HAP-1 (cell line): ENCODE results near the gene ACAN.

Experiments used
- DNase-seq, 2 experiments: peaks; one replicate each; pipeline ENCODE4 v3.0.0-alpha.2; 2016 to 2020; ENCODE audit warnings: low spot score in 2 of 2
- H3K27me3 ChIP-seq: fragments of 250-450 bp; sonication (Bioruptor Pico); 2 replicates; pipeline ENCODE4 v1.5.1; 2020; ENCODE audit warnings: low read depth, mild to moderate bottlenecking, moderate library complexity
- H3K36me3 ChIP-seq: fragments of 250-450 bp; sonication (Bioruptor Pico); replicated peaks from 2 replicates; pipeline ENCODE4 v1.5.1; 2020; ENCODE audit warnings: mild to moderate bottlenecking
- H3K4me1 ChIP-seq: fragments of 250-450 bp; sonication (Bioruptor Pico); 2 replicates; pipeline ENCODE4 v1.5.1; 2020; ENCODE audit warnings: mild to moderate bottlenecking
- H3K4me3 ChIP-seq: fragments of 250-450 bp; sonication (Bioruptor Pico); 2 replicates; pipeline ENCODE4 v1.5.1; 2020; ENCODE audit warnings: mild to moderate bottlenecking, moderate library complexity
- H3K9me3 ChIP-seq: fragments of 250-450 bp; sonication (Bioruptor Pico); 2 replicates; pipeline ENCODE4 v1.5.1; 2020; ENCODE audit warnings: mild to moderate bottlenecking, moderate library complexity
- in situ Hi-C: fragments of 300-500 bp; cut with MboI; formaldehyde crosslinking; loops from 3 replicates; pipeline ENCODE4 v1.14.3; 2020; ENCODE audit warnings: low sequenced_read_pairs, inconsistent platforms, mixed read lengths

Gene ACAN

DNA sequence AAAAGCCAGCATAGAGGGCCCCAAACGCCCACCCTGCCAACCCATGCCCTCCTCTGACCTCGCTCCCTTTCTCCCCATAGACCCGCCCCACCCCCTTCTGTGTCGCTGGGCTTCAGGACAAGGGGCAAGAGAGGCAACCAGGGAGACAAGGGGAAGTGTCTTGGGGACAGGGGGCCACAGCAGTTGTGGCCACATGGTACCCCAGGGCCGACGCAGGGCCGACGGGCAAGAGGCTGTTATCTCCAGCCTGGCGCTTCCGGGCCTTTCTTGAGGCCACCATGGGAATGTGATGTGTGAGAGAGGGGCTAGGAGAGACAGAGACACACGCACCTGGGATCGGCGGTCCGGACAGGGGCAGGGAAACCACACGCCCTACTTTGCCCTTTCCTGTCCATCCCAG is 95.5 kb downstream of the ACAN start:
- Histone ChIP-seq H3K4me1 (peaks cover 17% of the 10 kb centered on the region), H3K4me3 (no peak overlapping the region), H3K9me3 (no peaks in the 10 kb centered on the region), H3K27me3 (no peaks in the 10 kb centered on the region), H3K36me3 (peaks cover 8% of the 10 kb centered on the region)
- in situ Hi-C loops: no loop called here
- DNase-seq: no peak

DNA sequence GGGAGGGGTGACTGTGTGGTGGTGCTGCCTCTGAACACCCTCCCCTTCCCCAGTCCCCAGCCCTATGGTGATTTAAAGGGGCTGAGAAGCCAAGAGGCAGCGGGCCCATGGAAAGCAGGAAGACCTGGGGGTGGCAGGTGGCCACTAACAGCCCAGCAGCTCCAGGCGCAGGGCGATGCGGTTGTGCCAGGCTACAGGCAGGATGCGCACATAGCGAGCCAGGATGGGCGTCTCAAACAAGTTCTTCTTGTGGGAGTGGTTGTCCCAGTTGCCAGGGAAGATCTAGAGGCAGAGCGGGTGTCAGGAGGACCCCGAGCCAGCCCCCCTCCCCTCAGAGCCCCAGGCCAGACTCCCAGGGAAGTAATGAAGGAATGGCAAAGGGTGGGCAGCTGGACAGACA is 96.0 kb downstream of the ACAN start:
- Histone ChIP-seq H3K27me3 (no peaks in the 10 kb centered on the region), H3K36me3 (peaks cover 12% of the 10 kb centered on the region), H3K4me1 (peaks cover 13% of the 10 kb centered on the region), H3K9me3 (no peaks in the 10 kb centered on the region), H3K4me3 (no peak overlapping the region)
- no peak for DNase-seq
- in situ Hi-C loops: no loop called here

DNA sequence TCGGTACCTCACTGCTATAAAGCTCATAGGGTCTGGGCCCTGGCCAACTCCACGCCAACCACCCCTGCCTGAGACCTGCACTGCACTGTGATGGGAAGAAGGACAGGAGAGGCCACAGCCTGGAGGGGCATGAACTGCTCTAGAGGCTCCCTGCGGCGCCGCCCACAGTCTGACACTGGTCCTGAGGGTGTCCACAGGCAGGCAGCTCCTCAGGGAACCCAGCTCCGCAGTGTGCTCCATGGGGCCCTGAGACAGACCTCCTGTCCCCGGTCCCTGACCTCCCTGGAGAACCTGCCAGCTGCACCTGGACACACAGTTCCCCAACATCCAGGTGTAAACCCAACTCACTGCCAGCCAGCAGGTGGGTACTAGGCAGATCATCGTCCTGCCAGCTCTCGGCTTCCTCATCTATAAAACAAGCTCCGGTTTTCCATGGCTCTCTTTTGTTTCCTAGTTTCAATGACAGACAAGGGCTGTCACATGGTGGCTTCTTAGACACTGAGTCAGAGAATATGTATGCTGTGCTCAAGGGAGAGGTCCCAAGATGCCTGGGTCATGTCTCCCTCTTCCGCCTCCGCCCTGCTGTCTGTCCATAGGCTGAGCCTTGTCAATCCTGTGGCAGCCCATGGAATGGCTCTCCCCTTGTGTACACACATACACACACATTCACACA is 97.2 kb downstream of the ACAN start:
- DNase-seq: no peak
- no peak overlapping the region for H3K4me3 ChIP-seq
- in situ Hi-C loops: loop anchor here (5.0 kb wide), 3 partner anchors 117 to 433 kb away; partner anchors contain the start of genes MRPL46 and MRPS11
- peaks cover 11% of the 10 kb centered on the region; the same call in 1 of the 2 replicates for H3K4me1 ChIP-seq
- H3K9me3 ChIP-seq: no peaks in the 10 kb centered on the region
- H3K27me3 ChIP-seq: no peaks in the 10 kb centered on the region
- H3K36me3 ChIP-seq: peaks cover 21% of the 10 kb centered on the region

DNA sequence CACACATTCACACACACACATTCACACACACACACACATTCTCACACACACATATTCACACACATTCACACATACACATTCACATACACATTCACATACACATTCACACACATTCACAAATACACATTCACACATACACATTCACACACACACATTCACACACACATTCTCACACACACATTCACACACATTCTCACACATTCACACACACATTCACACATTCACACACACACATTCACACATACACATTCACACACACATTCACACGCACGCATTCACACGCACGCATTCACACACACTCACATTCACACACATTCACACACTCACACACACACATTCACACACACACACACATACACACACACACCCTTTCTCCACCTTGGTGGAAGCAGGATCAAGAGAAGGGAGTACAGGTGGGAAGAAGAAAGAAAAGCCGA is 97.8 kb downstream of the ACAN start:
- in situ Hi-C loops: loop anchor here (5.0 kb wide), 3 partner anchors 116 to 434 kb away; partner anchors contain the start of genes MRPL46 and MRPS11
- Histone ChIP-seq H3K27me3 (no peaks in the 10 kb centered on the region), H3K36me3 (peaks cover 27% of the 10 kb centered on the region), H3K4me3 (no peak overlapping the region), H3K4me1 (peaks cover 8% of the 10 kb centered on the region; the same call in 1 of the 2 replicates), H3K9me3 (no peaks in the 10 kb centered on the region)
- DNase-seq: no peak

DNA sequence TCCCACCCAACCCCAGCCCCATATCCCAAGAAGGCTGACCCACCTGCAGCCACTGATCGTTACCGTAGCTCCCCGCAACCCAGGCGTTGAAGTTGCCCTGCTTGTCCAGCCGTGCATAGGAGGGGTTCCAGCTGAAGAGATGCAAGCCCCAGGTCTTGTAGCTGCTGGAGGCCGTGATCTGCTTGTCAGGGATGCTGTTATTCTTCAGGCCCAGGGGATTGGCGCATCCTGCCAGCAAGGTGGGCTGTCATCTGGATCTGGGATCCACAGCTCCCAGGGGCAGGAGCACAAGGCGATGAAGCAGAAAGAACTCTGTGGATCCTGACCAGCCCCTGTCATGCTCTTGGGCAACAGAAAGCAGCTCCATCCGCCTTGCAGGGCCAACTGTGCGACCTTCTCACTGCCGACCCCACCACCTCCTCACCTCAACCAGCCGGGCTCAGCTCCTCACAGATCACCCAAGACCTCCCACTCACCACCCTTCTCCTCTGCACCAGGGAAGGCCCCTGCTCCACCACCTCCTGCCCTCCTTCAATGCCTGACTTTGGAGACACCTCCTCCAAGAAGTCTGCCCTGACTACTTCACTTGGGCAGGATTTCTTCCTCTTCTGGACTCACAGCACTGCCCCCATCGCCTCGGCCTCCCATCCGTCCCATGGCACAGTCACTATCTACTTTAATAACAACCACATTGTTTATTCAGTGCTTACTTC is 98.4 kb downstream of the ACAN start:
- no peak for DNase-seq
- Histone ChIP-seq H3K4me1 (peaks cover 8% of the 10 kb centered on the region; the same call in 1 of the 2 replicates), H3K9me3 (no peaks in the 10 kb centered on the region), H3K36me3 (peaks cover 32% of the 10 kb centered on the region), H3K4me3 (no peak overlapping the region), H3K27me3 (no peaks in the 10 kb centered on the region)
- in situ Hi-C loops: loop anchor here (5.0 kb wide), 3 partner anchors 116 to 434 kb away; partner anchors contain the start of genes MRPL46 and MRPS11

DNA sequence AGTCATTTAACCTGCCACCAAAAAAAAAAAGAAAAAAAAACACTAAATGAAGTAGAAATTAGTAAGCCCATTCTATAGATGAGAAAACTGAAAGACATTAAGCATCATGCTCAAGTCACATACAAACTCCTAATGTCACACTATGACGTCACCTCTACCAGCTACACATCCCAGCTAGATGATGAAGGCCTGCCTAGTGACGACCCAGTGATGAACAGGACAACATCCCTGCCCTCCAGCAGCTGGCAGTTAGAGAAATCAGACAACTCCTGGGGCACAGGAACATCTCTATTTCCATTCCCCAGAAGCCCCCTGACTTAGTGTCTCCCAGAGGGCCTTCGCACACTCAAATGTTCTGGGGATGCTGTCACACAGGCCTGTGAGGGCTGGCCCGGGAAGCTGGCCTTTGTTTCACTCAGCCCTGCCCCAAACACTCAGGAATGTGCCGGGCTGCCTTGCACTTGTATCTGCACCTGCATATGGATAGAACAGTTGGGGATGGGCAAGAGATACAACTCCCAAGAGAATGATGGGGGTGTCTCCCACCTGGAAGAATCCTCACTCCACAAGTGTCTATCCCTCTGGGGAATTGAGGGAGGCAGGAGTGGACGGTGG is 99.1 kb downstream of the ACAN start:
- DNase-seq: no peak
- Histone ChIP-seq H3K4me3 (no peak overlapping the region), H3K9me3 (no peaks in the 10 kb centered on the region), H3K4me1 (peaks cover 5% of the 10 kb centered on the region; the same call in 1 of the 2 replicates), H3K36me3 (peaks cover 37% of the 10 kb centered on the region), H3K27me3 (no peaks in the 10 kb centered on the region)
- in situ Hi-C loops: loop anchor here (5.0 kb wide), 3 partner anchors 115 to 435 kb away; partner anchors contain the start of genes MRPL46 and MRPS11

DNA sequence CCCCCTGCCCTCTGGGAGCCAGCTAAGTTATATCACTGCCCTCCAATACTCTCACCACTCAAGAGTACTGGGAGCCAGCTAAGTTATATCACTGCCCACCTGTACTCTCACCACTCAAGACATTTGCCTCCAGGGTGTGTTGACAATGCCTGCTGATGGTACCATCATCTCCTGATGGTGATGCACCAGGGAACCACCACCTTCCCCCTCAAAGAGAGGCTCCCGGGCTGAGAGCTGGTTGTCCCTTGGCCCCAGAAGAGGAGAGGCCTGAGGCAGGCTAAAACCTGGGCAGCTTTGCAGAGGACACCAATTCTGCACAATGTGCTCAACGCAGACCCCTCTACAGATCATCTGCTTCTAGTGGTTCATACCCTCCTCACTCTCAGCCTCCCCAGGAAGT is 99.6 kb downstream of the ACAN start:
- no peaks in the 10 kb centered on the region for H3K27me3 ChIP-seq
- H3K36me3 ChIP-seq: peaks cover 41% of the 10 kb centered on the region
- no peaks in the 10 kb centered on the region for H3K9me3 ChIP-seq
- no peak overlapping the region for H3K4me3 ChIP-seq
- H3K4me1 ChIP-seq: peaks cover 2% of the 10 kb centered on the region; the same call in 1 of the 2 replicates
- DNase-seq: no peak
- in situ Hi-C loops: loop anchor here (5.0 kb wide), 3 partner anchors 114 to 436 kb away; partner anchors contain the start of genes MRPL46 and MRPS11

DNA sequence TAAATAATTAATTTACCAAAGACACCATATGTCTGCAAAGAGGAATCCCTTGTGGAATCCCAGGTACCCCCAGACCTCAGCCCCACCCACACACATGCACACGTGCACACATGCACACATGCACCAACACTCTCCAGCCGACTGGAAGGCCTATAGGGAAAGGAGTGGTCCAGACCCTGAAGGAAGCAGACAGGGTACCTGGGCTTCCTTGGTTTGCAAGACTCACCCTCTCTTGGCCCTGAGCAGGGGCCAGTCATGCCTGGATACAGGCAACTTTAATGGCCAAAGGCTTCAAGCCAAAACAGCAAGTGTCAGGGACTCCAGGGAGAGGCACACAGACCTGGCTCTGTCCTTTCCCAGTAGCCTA is 101.0 kb downstream of the ACAN start:
- DNase-seq: no peak
- H3K36me3 ChIP-seq: peaks cover 48% of the 10 kb centered on the region

DNA sequence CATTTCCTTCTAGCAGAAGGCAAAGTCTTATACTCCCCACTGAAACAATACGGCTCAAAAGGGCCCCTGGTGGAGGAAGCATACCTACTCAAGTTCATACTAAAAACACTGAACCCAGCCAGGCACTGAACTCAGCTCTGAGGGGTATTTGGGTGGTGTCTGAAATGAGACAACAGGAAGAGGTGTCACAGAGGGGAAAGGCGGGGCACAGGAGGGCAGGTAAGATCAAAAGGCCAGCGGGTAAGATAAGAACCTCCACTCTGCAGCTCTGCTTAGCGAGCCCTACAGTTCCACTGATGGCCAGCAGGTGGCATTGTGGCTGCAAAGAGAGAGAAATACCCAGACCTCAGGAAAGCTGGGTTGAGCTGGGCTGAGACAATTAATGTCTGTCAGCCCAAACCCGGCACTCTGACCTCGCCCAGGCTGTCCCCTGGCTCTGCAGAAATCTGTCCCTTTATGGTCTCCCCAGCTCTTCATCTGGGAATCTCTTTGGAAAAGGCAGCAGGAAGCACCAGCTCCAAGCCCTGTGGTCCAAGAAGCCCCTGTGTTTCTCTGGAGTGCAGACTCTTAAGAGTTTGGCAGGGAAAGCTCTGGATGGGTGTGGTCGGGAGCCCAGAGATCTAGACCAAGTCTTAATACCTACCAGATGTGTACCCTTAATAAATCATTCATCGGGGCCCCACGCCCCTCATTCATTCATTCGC is 101.5 kb downstream of the ACAN start:
- Histone ChIP-seq H3K4me1 (peaks cover 2% of the 10 kb centered on the region; the same call in 1 of the 2 replicates), H3K27me3 (no peaks in the 10 kb centered on the region), H3K4me3 (no peak overlapping the region), H3K36me3 (peaks cover 52% of the 10 kb centered on the region), H3K9me3 (no peaks in the 10 kb centered on the region)
- peak; percentile 85 to 95 for DNase-seq
- in situ Hi-C loops: loop anchor here (5.0 kb wide), 3 partner anchors 113 to 437 kb away; partner anchors contain the start of genes MRPL46 and MRPS11

More for the DNA sequence above, 101.0 kb downstream of the ACAN start:
- in situ Hi-C loops: loop anchor here (5.0 kb wide), 3 partner anchors 113 to 437 kb away; partner anchors contain the start of genes MRPL46 and MRPS11
- no peak overlapping the region for H3K4me3 ChIP-seq
- no peaks in the 10 kb centered on the region for H3K27me3 ChIP-seq
- H3K9me3 ChIP-seq: no peaks in the 10 kb centered on the region
- H3K4me1 ChIP-seq: peaks cover 2% of the 10 kb centered on the region; the same call in 1 of the 2 replicates

DNA sequence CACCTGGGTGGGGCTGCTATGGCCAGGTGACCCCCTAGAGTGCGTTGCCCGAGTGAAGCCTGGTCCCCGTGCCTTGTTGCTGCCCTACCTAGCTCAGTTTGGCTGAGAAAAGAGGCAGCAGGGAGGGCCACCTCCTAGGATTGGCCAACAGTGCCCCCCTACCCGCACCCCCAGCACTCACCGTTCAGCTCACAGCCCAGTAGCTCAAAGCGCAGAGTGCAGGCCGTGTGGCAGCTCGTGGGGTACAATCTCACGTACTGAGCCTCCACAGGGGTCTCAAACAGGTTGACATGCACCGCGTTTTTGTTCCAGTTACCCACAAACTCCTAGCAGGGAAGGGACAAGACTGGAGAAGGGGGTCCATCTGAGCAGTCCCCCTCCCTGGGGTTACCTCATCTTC is 102.3 kb downstream of the ACAN start:
- DNase-seq: no peak
- Histone ChIP-seq H3K27me3 (no peaks in the 10 kb centered on the region), H3K4me1 (peaks cover 2% of the 10 kb centered on the region; the same call in 1 of the 2 replicates), H3K36me3 (peaks cover 55% of the 10 kb centered on the region), H3K4me3 (no peak overlapping the region), H3K9me3 (no peaks in the 10 kb centered on the region)
- in situ Hi-C loops: no loop called here

DNA sequence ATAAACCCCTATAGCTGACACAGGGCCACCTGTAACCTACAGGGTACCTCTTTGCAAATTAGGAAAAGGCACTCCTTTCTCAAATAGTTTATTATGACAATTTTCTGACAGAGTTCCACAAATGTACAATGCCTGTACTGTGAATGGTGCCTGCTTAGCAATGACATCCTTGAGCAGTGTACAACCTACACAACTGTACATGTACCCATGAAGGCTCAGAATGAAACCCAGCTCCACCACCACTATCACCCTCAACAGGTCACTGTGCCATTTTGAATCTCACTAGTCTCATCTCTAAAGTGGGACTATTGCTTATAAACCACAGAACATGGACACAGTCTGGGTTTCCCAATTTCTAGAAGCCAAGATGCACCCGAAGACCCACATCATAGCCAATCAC is 102.9 kb downstream of the ACAN start:
- H3K9me3 ChIP-seq: no peaks in the 10 kb centered on the region
- H3K27me3 ChIP-seq: no peaks in the 10 kb centered on the region
- H3K4me3 ChIP-seq: no peak overlapping the region
- no peak for DNase-seq
- peaks cover 54% of the 10 kb centered on the region for H3K36me3 ChIP-seq
- in situ Hi-C loops: no loop called here
- H3K4me1 ChIP-seq: peaks cover 2% of the 10 kb centered on the region; the same call in 1 of the 2 replicates

DNA sequence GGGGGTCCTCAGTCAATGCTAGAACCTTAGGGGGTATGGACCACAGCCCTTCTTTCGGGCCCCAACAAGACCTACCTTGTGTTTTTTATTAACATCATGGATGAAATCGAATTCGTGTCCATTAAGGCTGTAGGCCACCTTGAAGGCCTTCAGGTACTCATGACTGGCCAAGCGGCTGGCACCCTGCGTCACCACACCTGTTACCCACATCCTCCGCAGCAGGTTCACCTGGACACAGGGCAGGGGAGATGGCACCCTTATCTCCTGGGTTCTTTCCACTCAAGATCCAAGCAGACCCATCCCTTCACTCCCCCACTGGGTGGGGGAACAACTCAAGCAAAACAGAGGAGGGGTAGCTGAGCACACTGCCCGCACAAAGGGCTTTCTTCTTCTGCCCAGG is 103.3 kb downstream of the ACAN start:
- H3K9me3 ChIP-seq: no peaks in the 10 kb centered on the region
- no peak for DNase-seq
- H3K27me3 ChIP-seq: no peaks in the 10 kb centered on the region
- H3K4me3 ChIP-seq: no peak overlapping the region
- H3K4me1 ChIP-seq: peaks cover 4% of the 10 kb centered on the region
- in situ Hi-C loops: no loop called here
- H3K36me3 ChIP-seq: peaks cover 54% of the 10 kb centered on the region

DNA sequence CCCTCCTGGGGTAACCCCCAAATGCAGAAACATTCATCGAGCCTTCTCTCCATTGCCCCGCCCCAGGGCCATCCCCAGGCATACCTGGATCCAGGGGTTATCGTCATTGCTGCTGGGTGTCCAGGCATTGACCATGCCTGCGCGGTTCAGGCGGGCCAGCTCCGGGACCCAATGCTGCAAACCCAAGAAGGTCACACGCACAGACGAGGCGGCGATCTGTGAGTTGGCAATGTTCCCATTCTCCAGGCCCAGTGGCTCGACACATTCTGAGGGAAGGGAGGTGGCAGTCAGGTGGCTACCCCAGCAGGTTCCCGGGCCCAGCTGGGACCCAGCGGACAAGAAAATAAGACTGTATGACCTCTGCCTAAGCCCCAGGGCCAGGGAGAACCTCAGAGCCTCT is 103.9 kb downstream of the ACAN start:
- no peaks in the 10 kb centered on the region for H3K27me3 ChIP-seq
- H3K36me3 ChIP-seq: peaks cover 54% of the 10 kb centered on the region
- DNase-seq: no peak
- no peak overlapping the region for H3K4me3 ChIP-seq
- in situ Hi-C loops: no loop called here
- peaks cover 9% of the 10 kb centered on the region for H3K4me1 ChIP-seq
- no peaks in the 10 kb centered on the region for H3K9me3 ChIP-seq
